ENCODE results near the gene DNAH1. TPM values are rescaled to one million over a fixed set of nuclear protein-coding genes. Genes with fewer than 3 reads are reported as not detected.

DNAH1 gene
- total RNA-seq, 4 donors from 2014 or later, result 3.2 to 8.1 (median 6.2) TPM

DNA sequence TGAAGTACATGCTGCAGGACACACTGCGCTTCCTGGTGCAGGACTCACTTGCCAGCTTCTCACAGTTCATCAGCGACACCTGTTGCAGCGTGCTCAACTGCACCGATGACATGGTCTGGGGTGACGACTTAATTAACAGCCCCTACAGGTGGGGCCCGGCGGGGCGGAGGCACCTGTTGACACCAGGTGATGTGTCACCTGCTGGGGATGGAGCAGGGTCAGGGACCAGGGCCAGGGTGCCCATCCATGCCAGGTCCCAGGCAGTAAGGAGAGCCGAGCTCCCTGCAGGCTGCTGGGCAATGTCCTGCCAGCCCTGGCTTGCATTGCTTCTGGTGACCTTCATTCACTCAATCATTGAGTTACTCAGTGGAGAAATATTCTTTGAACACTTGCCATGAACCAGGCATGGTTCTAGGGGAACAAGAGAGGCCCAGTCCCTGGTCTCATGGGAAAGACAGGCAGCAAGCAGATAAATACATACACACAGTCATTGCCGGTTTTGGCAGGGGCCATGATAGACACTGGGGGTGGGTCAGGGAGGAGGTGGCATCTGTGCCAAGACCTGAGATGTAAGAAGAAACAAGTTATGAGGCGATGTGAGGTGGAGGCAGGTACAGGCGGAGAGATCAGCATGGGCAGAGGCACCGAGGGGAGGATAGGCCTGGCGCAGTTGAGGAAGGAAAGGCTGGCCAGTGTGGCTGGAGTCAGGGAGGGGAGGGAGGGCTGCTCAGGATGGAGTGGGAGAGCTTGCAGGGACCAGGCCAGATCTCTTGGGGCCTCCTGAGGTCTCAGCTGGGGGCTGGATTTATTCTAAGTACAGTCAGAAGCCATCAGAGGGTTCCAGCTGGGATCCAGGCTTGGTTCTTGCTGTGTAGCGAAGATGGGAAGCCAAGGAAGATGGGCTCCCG, 30.8 kb downstream of the DNAH1 start:
- WGBS, 2 donors (ENCODE audit: low coverage in 1 of 2), result 69 to 72% methylated on average over 6 to 7 of the region's 16 CpGs
- no peak for TF ChIP-seq EP300 (IDR thresholded peaks at IDR 0.05)
- TF ChIP-seq POLR2AphosphoS5 (IDR thresholded peaks at IDR 0.05), result peak; percentile 59
- no peak for TF ChIP-seq CTCF (IDR thresholded peaks at IDR 0.05)
- ATAC-seq, result peak; percentile 28
- Histone ChIP-seq H3K4me1 (peaks cover 0 to 18% (median 0%) of the 10 kb centered on the region in 3 donors), H3K27ac (peak overlapping the region in 2 of 4 donors; percentile 11 to 23), H3K4me3 (no peak overlapping the region), H3K27me3 (no peaks in the 10 kb centered on the region), H3K36me3 (peaks cover 0 to 59% of the 10 kb centered on the region in 2 donors), H3K9me3 (no peaks in the 10 kb centered on the region)

DNA sequence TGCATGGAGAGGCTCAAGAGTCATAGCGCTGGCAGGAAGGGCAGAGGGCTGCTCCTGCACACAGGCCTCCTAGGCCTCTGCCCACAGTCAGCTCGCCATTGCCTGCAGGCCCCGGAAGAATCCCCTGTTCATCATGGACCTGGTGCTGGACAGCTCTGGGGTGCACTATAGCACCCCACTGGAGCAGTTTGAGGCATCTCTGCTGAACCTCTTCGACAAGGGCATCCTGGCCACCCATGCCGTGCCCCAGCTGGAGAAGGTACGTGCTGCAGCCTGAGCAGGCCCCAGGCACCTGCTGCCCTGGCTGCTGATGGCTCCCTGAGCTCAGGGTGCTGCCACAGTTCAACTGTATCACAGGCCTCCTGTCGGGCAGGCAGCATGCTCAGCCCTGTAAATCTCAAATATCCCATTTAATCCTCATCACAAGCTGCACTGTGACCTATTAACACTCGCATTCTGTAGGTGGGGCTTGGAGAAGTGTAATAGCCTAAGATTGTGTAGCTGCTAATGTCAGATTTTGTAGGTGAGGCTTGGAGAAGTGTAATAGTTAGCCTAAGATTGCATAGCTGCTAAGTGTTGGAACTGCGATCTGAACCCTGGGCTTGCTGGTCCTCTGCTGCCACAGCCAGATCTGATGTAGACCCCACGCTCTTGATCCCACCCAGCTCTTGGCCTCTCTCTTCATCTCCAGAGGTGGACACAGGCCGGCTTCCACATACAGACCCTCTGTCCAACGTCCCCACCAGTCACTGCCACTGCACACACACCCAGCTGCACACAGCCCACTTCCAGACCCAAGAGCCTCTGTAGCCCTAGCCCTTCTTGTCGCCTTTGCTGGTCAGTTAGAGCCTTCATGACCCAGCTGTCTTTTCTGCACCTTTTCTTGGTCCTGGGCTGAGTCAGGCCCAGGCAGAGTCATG, 31.9 kb downstream of the DNAH1 start:
- no peak overlapping the region for H3K4me3 ChIP-seq
- H3K27ac ChIP-seq, result no peak overlapping the region
- peaks cover 0 to 70% of the 10 kb centered on the region in 2 donors for H3K36me3 ChIP-seq
- peaks cover 0 to 18% (median 0%) of the 10 kb centered on the region in 3 donors for H3K4me1 ChIP-seq
- TF ChIP-seq POLR2A (IDR thresholded peaks at IDR 0.05) (no peak), CTCF (IDR thresholded peaks at IDR 0.05) (no peak), EP300 (IDR thresholded peaks at IDR 0.05) (no peak), POLR2AphosphoS5 (IDR thresholded peaks at IDR 0.05) (no peak)
- no peaks in the 10 kb centered on the region for H3K9me3 ChIP-seq
- no peak for ATAC-seq
- 90 to 94% methylated on average over 2 to 4 of the region's 13 CpGs for WGBS, 2 donors (ENCODE audit: low coverage in 1 of 2)
- H3K27me3 ChIP-seq, result no peaks in the 10 kb centered on the region

DNA sequence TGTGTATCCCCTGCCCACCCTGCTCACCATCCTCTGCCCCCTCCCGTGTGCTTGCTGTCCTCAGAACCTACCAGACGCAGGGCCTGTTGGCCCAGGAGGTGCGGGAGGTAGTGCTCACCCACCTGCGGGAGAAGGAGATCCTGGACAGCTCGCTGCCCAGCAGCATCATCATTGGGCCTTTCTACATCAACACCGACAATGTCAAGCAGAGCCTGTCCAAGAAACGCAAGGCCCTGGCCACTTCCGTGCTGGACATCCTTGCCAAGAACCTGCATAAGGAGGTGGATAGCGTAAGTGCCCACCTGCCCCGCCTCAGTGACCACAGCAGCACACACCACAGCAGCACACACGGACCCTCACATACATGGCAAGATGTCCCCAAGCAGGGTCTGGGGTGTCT, 33.0 kb downstream of the DNAH1 start:
- Histone ChIP-seq H3K4me3 (no peak overlapping the region), H3K27me3 (no peaks in the 10 kb centered on the region), H3K36me3 (peaks cover 0 to 82% of the 10 kb centered on the region in 2 donors), H3K27ac (no peak overlapping the region), H3K9me3 (no peaks in the 10 kb centered on the region), H3K4me1 (peaks cover 0 to 18% (median 0%) of the 10 kb centered on the region in 3 donors)
- TF ChIP-seq EP300 (IDR thresholded peaks at IDR 0.05) (no peak), POLR2A (IDR thresholded peaks at IDR 0.05) (no peak), CTCF (IDR thresholded peaks at IDR 0.05) (no peak), POLR2AphosphoS5 (IDR thresholded peaks at IDR 0.05) (no peak)
- ATAC-seq, result no peak
- WGBS, 2 donors (ENCODE audit: low coverage in 1 of 2), result 67 to 83% methylated on average over 1 of the region's 11 CpGs

DNA sequence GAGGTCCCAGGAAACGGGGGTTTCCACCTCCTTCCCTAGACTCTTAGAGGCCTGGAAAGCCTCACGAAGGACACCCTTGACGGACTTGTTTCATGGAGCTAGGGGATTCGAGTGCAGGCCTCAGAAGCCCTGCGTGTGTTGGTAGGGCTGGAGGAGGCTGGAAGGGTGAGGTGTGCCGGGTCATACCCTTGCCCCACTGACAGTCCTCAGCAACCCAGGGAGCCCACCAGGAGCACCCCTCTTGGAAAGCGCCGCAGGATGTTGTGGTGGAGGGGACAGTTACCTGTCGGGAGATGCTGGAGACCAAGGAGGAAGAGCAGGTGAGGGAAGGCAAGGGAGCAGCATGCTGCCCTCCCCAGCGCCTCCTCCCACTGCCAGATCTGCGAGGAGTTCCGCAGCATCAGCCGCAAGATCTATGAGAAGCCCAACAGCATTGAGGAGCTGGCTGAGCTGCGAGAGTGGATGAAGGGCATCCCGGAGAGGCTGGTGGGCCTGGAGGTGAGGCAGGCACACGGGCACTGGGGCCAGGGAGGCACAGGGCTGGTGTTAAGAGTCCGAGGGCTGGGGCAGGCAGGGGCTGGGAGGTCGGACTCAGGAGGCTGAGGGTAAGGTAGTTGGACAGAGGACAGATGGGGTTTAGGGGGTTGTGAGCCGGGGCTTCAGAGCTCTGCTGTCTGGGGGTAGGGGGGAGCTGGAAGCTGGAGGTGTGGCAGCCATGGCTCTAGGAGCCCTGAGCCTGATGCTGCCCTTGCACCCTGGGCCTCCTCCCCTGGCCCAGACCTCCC, 33.7 kb downstream of the DNAH1 start:
- no peak for TF ChIP-seq POLR2AphosphoS5 (IDR thresholded peaks at IDR 0.05)
- TF ChIP-seq POLR2A (IDR thresholded peaks at IDR 0.05), result no peak
- TF ChIP-seq CTCF (IDR thresholded peaks at IDR 0.05), result no peak
- no peak for TF ChIP-seq EP300 (IDR thresholded peaks at IDR 0.05)
- no peaks in the 10 kb centered on the region for H3K9me3 ChIP-seq
- H3K36me3 ChIP-seq, result peaks cover 0 to 84% of the 10 kb centered on the region in 2 donors
- 60 to 87% methylated on average over 3 to 8 of the region's 19 CpGs for WGBS, 2 donors (ENCODE audit: low coverage in 1 of 2)
- no peak overlapping the region for H3K27ac ChIP-seq
- peaks cover 0 to 18% (median 0%) of the 10 kb centered on the region in 3 donors for H3K4me1 ChIP-seq
- ATAC-seq, result no peak
- H3K27me3 ChIP-seq, result no peaks in the 10 kb centered on the region
- H3K4me3 ChIP-seq, result no peak overlapping the region

All from gastroesophageal sphincter (tissue), 4 donors.